Gastroesophageal sphincter (tissue), 4 donors: ENCODE measurements around the gene RUNX2. TPM values are rescaled to one million over a fixed set of nuclear protein-coding genes. Genes with fewer than 3 reads are reported as not detected.

Source experiments
- ATAC-seq: fragments of 150-250 bp; one replicate; pipeline ENCODE4 v1.9.1; 2016; ENCODE audit warnings: mild to moderate bottlenecking, moderate library complexity
- H3K27ac ChIP-seq, 4 donors: fragments of 200-600 bp; sonication (generic) in 3 of 4; 1 replicate in 3 of 4; 2 replicates in 1 of 4; pipeline ENCODE4 v1.5.1; 2016 to 2019
- H3K27me3 ChIP-seq: fragments of 200-600 bp; sonication (generic); one replicate; pipeline ENCODE4 v1.5.1; 2019
- H3K36me3 ChIP-seq, 2 donors: fragments of 200-600 bp; sonication (generic); one replicate each; pipeline ENCODE4 v1.5.1; 2019; ENCODE audit warnings: control low read depth in 1 of 2
- H3K4me1 ChIP-seq, 3 donors: fragments of 200-600 bp; sonication (generic); 1 replicate in 2 of 3; 2 replicates in 1 of 3; pipeline ENCODE4 v1.5.1; 2016 to 2019; ENCODE audit warnings: control low read depth in 2 of 3
- H3K4me3 ChIP-seq, 2 donors: fragments of 200-600 bp; sonication (generic); one replicate each; pipeline ENCODE4 v1.5.1; 2019; ENCODE audit warnings: mild to moderate bottlenecking in 1 of 2, moderate library complexity in 1 of 2
- H3K9me3 ChIP-seq, 3 donors: fragments of 200-600 bp; sonication (generic); one replicate each; pipeline ENCODE4 v1.5.1; 2017 to 2019; ENCODE audit warnings: control low read depth in 2 of 3
- EP300 ChIP-seq: sonication (generic); formaldehyde crosslinking; IDR thresholded peaks from one replicate; pipeline ENCODE4 v1.6.1; 2017; ENCODE audit warnings: antibody characterized with exemption, mild to moderate bottlenecking
- POLR2A ChIP-seq, 2 donors: fragments of 450-650 bp; IDR thresholded peaks; one replicate each; pipeline ENCODE4 v1.6.1; 2017; ENCODE audit warnings: antibody characterized with exemption in 2 of 2, mild to moderate bottlenecking in 2 of 2, moderate library complexity in 1 of 2
- POLR2AphosphoS5 ChIP-seq: sonication (generic); formaldehyde crosslinking; IDR thresholded peaks from one replicate; pipeline ENCODE4 v1.6.1; 2017; ENCODE audit warnings: antibody characterized with exemption
- WGBS, 2 donors: methylation state at CpG; one replicate each; pipeline ENCODE4 v1.1.5; 2018; ENCODE audit warnings: low coverage in 1 of 2; 5-methylcytosine and 5-hydroxymethylcytosine counted together
- total RNA-seq, 4 donors: library from RNA; depleted of rRNA; stranded (reverse); fragments of >200 nt; gene quantifications; one replicate each; pipeline ENCODE4 v1.1.0, GENCODE V29; 2016
- TF ChIP-seq, protein P1 (sequence below), 4 experiments: fragments of 200-600 bp in 2 of 4; fragments of 450-650 bp in 2 of 4; sonication (generic) in 1 of 4; IDR thresholded peaks; one replicate each; pipeline ENCODE4 v1.5.1; 2017 to 2019; ENCODE audit warnings: antibody characterized with exemption in 4 of 4, mild to moderate bottlenecking in 2 of 4, moderate library complexity in 2 of 4

The RUNX2 gene
- total RNA-seq, 4 donors from 2014 or later = 0.16 to 0.94 (median 0.65) TPM

DNA sequence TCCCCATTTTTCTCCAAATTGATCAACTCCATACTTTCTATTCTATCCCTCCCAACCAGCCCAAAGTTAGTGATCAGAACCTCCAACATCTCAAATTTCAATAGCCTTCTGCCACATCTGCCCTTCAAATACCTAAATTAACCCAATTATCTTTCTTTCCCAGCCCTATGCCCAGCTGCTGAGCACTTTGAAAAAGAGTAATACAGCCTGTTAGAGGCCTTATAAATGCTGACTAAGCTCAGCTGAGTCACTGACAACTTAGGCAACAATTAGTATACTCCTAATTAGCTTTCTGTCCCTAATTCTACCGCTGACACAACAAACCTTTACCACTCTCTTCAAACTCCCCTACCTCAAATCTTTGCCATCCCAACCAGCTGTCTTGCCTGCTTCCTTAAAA is 23.5 kb downstream of the RUNX2 start:
- no peaks in the 10 kb centered on the region for H3K4me1 ChIP-seq
- TF ChIP-seq, protein P1, sequence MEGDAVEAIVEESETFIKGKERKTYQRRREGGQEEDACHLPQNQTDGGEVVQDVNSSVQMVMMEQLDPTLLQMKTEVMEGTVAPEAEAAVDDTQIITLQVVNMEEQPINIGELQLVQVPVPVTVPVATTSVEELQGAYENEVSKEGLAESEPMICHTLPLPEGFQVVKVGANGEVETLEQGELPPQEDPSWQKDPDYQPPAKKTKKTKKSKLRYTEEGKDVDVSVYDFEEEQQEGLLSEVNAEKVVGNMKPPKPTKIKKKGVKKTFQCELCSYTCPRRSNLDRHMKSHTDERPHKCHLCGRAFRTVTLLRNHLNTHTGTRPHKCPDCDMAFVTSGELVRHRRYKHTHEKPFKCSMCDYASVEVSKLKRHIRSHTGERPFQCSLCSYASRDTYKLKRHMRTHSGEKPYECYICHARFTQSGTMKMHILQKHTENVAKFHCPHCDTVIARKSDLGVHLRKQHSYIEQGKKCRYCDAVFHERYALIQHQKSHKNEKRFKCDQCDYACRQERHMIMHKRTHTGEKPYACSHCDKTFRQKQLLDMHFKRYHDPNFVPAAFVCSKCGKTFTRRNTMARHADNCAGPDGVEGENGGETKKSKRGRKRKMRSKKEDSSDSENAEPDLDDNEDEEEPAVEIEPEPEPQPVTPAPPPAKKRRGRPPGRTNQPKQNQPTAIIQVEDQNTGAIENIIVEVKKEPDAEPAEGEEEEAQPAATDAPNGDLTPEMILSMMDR (IDR thresholded peaks at IDR 0.05) = no peak
- no peak for TF ChIP-seq EP300
- TF ChIP-seq POLR2AphosphoS5 = no peak
- TF ChIP-seq POLR2A (IDR thresholded peaks at IDR 0.05) = no peak
- H3K27me3 ChIP-seq = no peaks in the 10 kb centered on the region
- ATAC-seq = no peak
- no peak overlapping the region for H3K27ac ChIP-seq
- no peak overlapping the region for H3K4me3 ChIP-seq
- WGBS, 2 donors = 93% methylated on average over 1 of the region's 1 CpG; no CpG with 5 or more reads in 1 of the 2 donors
- H3K36me3 ChIP-seq = no peaks in the 10 kb centered on the region
- no peaks in the 10 kb centered on the region for H3K9me3 ChIP-seq

DNA sequence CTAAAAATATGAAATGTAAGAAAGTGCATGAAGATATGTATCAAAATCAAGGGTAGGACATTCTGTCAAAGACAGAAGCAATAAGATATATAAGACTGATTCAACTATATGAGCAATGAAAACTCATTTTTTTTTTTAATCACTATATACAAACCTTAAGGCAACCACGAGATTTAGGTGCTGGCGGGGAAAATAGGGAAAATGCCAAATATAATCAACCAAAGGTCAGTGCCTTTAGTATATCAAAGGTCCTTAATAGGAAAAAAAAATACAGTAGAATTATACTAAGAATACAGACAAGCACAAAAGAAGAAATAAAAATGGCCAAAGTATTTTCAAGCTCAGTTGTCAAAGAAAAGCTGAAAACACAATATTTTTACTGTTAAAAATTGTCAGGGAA is 25.5 kb downstream of the RUNX2 start:
- Histone ChIP-seq H3K4me3 (no peak overlapping the region), H3K9me3 (no peaks in the 10 kb centered on the region), H3K27me3 (no peaks in the 10 kb centered on the region), H3K36me3 (no peaks in the 10 kb centered on the region), H3K27ac (no peak overlapping the region), H3K4me1 (no peaks in the 10 kb centered on the region)
- WGBS, 2 donors = 85 to 92% methylated on average over 2 of the region's 2 CpGs
- no peak for TF ChIP-seq EP300
- TF ChIP-seq, protein P1 (IDR thresholded peaks at IDR 0.05) = no peak
- TF ChIP-seq POLR2A (IDR thresholded peaks at IDR 0.05) = no peak
- TF ChIP-seq POLR2AphosphoS5 = no peak
- ATAC-seq = no peak

DNA sequence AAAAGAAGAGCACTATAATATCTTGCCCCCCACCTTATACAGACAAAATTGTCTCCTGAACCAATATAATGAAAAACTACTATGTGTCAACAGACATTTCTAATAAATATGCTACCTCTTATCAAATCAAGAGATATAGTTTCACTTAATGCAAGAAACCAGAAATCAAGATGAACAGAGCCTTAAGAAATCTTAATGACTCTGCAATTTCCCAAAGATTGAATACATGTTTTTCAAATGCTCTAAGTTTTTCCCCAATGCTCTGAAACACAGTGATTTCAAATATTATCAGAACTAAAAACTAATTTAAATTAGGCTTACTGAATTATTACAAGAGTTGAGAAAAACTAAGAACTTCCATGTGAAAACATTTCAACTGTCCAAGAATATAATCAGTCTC is 36.3 kb downstream of the RUNX2 start:
- no peak for ATAC-seq
- no peaks in the 10 kb centered on the region for H3K36me3 ChIP-seq
- no peak overlapping the region for H3K27ac ChIP-seq
- no peak overlapping the region for H3K4me3 ChIP-seq
- H3K9me3 ChIP-seq = no peaks in the 10 kb centered on the region
- no peaks in the 10 kb centered on the region for H3K27me3 ChIP-seq
- H3K4me1 ChIP-seq = no peaks in the 10 kb centered on the region
- TF ChIP-seq, protein P1 (IDR thresholded peaks at IDR 0.05) = no peak
- TF ChIP-seq EP300 (no peak), POLR2A (IDR thresholded peaks at IDR 0.05) (no peak)

DNA sequence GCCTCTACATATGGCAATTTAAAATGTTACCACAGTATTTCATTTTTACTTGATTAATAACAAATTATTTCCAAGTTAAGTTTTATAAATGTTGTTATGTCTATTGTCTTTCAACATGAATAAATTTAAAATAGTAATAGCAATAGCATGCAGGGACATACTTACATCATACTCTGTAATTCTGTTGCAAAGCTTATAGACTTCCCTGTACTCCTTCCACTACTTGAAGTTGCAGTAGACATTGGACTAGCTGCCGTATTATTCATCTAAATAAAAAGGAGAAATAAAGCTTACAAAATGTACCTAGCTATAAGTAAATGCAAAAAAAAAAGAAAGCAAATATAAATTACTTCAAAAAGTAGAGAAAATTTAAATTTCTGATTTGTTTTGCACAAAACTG is 36.9 kb downstream of the RUNX2 start:
- no peaks in the 10 kb centered on the region for H3K9me3 ChIP-seq
- 77 to 100% methylated on average over 1 of the region's 1 CpG for WGBS, 2 donors
- no peak overlapping the region for H3K27ac ChIP-seq
- H3K4me1 ChIP-seq = no peaks in the 10 kb centered on the region
- H3K36me3 ChIP-seq = no peaks in the 10 kb centered on the region
- no peak overlapping the region for H3K4me3 ChIP-seq
- H3K27me3 ChIP-seq = no peaks in the 10 kb centered on the region
- TF ChIP-seq, protein P1 (IDR thresholded peaks at IDR 0.05) = no peak
- no peak for TF ChIP-seq POLR2AphosphoS5
- no peak for TF ChIP-seq EP300
- no peak for TF ChIP-seq POLR2A (IDR thresholded peaks at IDR 0.05)
- ATAC-seq = no peak

DNA sequence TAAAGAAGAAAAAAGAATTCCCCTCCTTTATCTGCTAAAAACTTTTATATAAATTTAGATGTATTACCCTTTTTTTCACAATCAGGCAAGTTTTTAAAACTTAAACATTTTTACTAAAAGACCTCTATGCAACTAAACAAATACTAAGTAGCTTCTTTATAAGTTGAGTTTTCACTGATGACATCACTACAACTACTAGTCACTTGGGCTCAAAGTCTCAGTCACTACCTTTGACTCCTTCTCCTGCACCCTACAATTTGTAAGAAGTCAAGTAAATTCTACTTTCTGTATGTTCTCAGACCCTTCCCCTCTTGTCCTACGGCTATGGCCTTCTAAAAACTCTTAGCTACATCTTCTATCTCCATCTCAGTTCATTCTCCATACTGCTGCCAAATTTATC is 38.4 kb downstream of the RUNX2 start:
- no peaks in the 10 kb centered on the region for H3K36me3 ChIP-seq
- no peaks in the 10 kb centered on the region for H3K27me3 ChIP-seq
- TF ChIP-seq EP300 = no peak
- H3K9me3 ChIP-seq = no peaks in the 10 kb centered on the region
- WGBS, 2 donors = 83 to 100% methylated on average over 1 of the region's 1 CpG
- no peaks in the 10 kb centered on the region for H3K4me1 ChIP-seq
- no peak overlapping the region for H3K4me3 ChIP-seq
- no peak for ATAC-seq
- no peak overlapping the region for H3K27ac ChIP-seq

DNA sequence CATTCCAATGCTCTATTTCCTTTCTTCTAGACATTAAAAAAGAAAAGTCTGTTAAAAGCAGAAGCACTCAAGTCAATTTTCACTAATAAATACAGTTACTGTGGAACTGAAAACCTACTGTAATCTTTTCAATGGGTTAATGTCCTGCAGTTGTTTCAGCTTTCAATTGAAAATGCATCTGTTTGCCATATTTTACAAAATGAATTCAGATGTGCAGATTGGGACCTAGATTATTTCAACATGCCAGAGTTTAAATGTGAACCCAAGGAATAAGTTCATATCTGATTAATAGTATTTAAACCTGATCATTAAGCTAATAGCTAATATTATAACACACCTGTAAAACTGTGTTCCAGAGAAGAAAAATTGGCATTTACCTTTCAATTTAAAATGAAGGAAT is 39.9 kb downstream of the RUNX2 start:
- Histone ChIP-seq H3K27me3 (no peaks in the 10 kb centered on the region), H3K27ac (no peak overlapping the region), H3K36me3 (no peaks in the 10 kb centered on the region), H3K4me1 (no peaks in the 10 kb centered on the region), H3K4me3 (no peak overlapping the region), H3K9me3 (no peaks in the 10 kb centered on the region)
- ATAC-seq = no peak
- no peak for TF ChIP-seq EP300
- no peak for TF ChIP-seq POLR2A (IDR thresholded peaks at IDR 0.05)
- no peak for TF ChIP-seq POLR2AphosphoS5
- TF ChIP-seq, protein P1 (IDR thresholded peaks at IDR 0.05) = no peak
